HG02798 (cell line): ENCODE measurements around the gene MAGEB6B.
"Not testable (repeated sequence)": the region's sequence is repeated elsewhere in the genome, so short reads cannot be mapped to it uniquely, and the experiment has no call there.

Source experiments
- ATAC-seq: cut with Tn5 transposase; IDR thresholded peaks from one replicate; pipeline ENCODE4 v1.9.1; 2021; ENCODE audit warnings: mild to moderate bottlenecking; ENCODE audit not compliant: unreplicated experiment, poor library complexity

MAGEB6B gene, protein sequence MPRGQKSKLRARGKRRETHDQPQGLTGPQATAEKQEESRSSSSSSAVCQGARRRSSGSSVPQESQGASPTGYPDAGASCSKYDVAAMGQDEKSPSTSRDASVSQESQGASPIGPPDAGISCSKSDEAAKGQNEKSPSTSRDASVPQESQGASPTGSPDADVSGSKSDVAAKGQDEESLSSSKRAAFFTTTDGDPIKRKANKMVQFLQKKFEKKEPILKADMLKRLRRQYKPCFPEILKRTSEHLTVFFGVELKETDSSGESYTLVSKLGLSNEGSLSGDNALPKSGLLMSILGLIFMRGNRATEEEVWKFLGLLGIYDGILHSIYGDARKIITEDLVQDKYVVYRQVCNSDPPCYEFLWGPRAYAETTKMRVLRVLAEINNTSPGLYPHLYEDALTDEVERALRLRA

GRCh38 chrX:26160301-26160700 is at the start of gene MAGEB6B:
Gene MAGEB6B, plus strand, starts transcription at chrX:26160601. Its CDS starts 0 bp downstream, at chrX:26160601.
- no peak for ATAC-seq

GRCh38 chrX:26138274-26138673 is 22.1 kb upstream of the MAGEB6B start, which contains the start of gene MAGEB18:
Gene MAGEB18, plus strand, starts transcription at chrX:26138343. Its CDS starts 643 bp downstream, at chrX:26138986.
- no peak for ATAC-seq

DNA sequence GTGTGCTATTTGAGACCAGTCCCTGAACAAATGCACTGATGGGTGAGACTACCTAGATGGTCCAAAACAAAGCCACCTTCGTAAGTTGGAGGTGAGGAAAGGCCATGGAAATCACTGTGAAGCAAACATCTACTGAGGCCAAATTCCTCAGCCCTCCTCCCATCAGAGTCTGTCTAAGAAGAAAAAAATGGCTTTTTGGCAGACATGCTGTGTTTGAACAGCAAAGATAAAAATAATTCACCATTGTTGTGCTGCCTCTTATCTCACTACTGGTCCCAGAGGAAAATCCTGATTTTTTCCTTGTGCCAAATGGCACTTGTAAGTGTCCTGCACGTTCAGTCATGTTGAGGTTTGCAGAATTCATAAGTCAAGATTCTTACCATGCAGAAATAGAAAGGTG is 14.4 kb upstream of the MAGEB6B start:
- no peak for ATAC-seq

- ATAC-seq, result no peak
Measured at GRCh38 chrX:26192204-26192603, 31.8 kb downstream of the MAGEB6B start, which contains the start of gene MAGEB6. Gene MAGEB6, plus strand, starts transcription at chrX:26192440. Its CDS starts 1,407 bp downstream, at chrX:26193847.

DNA sequence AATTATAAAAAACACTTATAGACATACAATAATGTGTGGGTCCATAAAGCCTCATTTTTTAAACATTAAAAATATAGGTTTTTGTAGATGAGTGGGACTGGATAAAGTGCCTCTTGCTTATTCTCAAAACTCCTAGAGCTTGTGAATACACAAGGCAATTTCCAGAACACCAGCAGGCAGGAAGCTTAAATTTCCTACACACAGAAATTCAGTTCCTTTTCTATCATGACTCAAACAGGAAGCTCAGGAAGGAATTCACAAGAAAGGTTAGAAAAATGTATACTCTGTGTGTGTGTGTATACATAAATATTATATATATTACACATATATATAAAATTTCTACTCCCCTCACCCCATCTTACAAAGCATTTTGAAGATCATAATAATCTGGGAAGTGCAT is 43.2 kb downstream of the MAGEB6B start:
- ATAC-seq, result no peak

DNA sequence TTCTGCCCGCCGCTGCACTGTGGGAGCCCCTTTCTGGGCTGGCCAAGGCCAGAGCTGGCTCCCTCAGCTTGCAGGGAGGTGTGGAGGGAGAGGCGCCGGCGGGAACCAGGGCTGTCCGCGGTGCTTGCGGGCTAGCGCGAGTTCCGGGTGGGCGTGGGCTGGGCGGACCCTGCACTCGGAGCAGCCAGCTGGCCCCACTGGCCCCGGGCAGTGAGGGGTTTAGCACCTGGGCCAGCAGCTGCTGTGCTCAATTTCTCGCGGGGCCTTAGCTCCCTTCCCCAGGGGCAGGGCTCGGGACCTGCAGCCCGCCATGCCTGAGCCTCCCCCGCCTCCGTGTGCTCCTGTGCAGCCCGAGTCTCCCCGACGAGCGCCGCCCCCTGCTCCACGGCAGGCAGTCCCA is 44.3 kb downstream of the MAGEB6B start:
- not testable (repeated sequence) for ATAC-seq

GRCh38 chrX:26208012-26208411 is 47.6 kb downstream of the MAGEB6B start:
- no peak for ATAC-seq
